GM12878 (cell line): Measurements from ENCODE around the gene PALD1. TPM values are rescaled to one million over a fixed set of nuclear protein-coding genes. Genes with fewer than 3 reads are reported as not detected.

ENCODE experiments used
- ATAC-seq: fragments of 200-7000 bp; cut with Tn5 transposase; 3 replicates; pipeline ENCODE4 v1.9.1; 2020; ENCODE audit warnings: mild to moderate bottlenecking, moderate library complexity
- BruUV-seq: library from RNA; stranded (reverse); fragments of 400-500 nt; replicated peaks from 2 replicates; lab custom pipeline; 2021; lab: Mats Ljungman, UMichigan
- CTCF ChIA-PET: fragments of 300-600 bp; sonication (Branson Sonifier 250); formaldehyde crosslinking; extraction: SDS; loops from one replicate; lab custom pipeline; 2021; ENCODE audit warnings: inconsistent platforms; lab: Yijun Ruan, JAX
- POLR2A ChIA-PET: fragments of 350-600 bp; formaldehyde crosslinking; extraction: SDS; loops from one replicate; lab custom pipeline; 2021; ENCODE audit warnings: inconsistent platforms; lab: Charles Lee
- RAD21 ChIA-PET: fragments of 300-600 bp; sonication (Branson Sonifier 250); formaldehyde crosslinking; loops from one replicate; lab custom pipeline; 2023; ENCODE audit warnings: antibody characterized with exemption; ENCODE audit not compliant: unreplicated experiment; lab: Charles Lee
- SMC1A ChIA-PET: fragments of 300-600 bp; sonication (Branson Sonifier 250); formaldehyde crosslinking; loops from one replicate; lab custom pipeline; 2023; ENCODE audit not compliant: unreplicated experiment, uncharacterized antibody; lab: Charles Lee
- DNase-seq: peaks from one replicate; pipeline ENCODE4 v3.0.0-alpha.2; 2011; ENCODE audit warnings: low read depth, low spot score
- FAIRE-seq: peaks from 3 replicates; lab custom pipeline; 2011; peaks lifted over from hg19 to GRCh38; lab: Jason Lieb, UNC
- H2AFZ ChIP-seq: 2 replicates; pipeline ENCODE4 v1.6.0; 2011; ENCODE audit warnings: low read depth, low read length, control low read depth; ENCODE audit not compliant: control insufficient read depth
- H3K27ac ChIP-seq: 2 replicates; pipeline ENCODE4 v1.5.1; 2011; ENCODE audit warnings: control low read depth; ENCODE audit not compliant: control insufficient read depth, insufficient read depth
- H3K27me3 ChIP-seq, 2 experiments: replicated peaks in 1 of 2; 2 replicates each; pipeline versions ENCODE4 v1.6.0 to v1.6.1; 2011; ENCODE audit warnings: low read length in 1 of 2; ENCODE audit not compliant: control insufficient read depth in 2 of 2, insufficient read depth in 2 of 2
- H3K36me3 ChIP-seq, 2 experiments: 2 replicates each; pipeline ENCODE4 v1.5.1; 2011; ENCODE audit warnings: low read length in 1 of 2; ENCODE audit not compliant: control insufficient read depth in 2 of 2, insufficient read depth in 2 of 2
- H3K4me1 ChIP-seq: 2 replicates; pipeline ENCODE4 v1.6.1; 2011; ENCODE audit warnings: mild to moderate bottlenecking, low read length, moderate library complexity, mixed read lengths; ENCODE audit not compliant: control insufficient read depth, insufficient read depth
- H3K4me2 ChIP-seq: 2 replicates; pipeline ENCODE4 v1.6.0; 2011; ENCODE audit warnings: control low read depth; ENCODE audit not compliant: control insufficient read depth, insufficient read depth
- H3K4me3 ChIP-seq: fragments of 200-600 bp; sonication (generic); 2 replicates; pipeline ENCODE4 v1.5.1; 2016
- H3K79me2 ChIP-seq: 2 replicates; pipeline ENCODE4 v1.6.0; 2011; ENCODE audit warnings: low read length; ENCODE audit not compliant: control insufficient read depth, insufficient read depth
- H3K9ac ChIP-seq: 2 replicates; pipeline ENCODE4 v1.8.0; 2011; ENCODE audit warnings: low read length, control low read depth, mixed read lengths; ENCODE audit not compliant: control insufficient read depth, insufficient read depth
- H3K9me3 ChIP-seq: replicated peaks from 3 replicates; pipeline ENCODE4 v1.5.1; 2011; ENCODE audit warnings: mild to moderate bottlenecking, low read length; ENCODE audit not compliant: control insufficient read depth, insufficient read depth
- H4K20me1 ChIP-seq: 2 replicates; pipeline ENCODE4 v1.6.0; 2011; ENCODE audit not compliant: control insufficient read depth, insufficient read depth
- BHLHE40 ChIP-seq, 2 experiments: fragments of 450-650 bp in 1 of 2; IDR thresholded peaks; 2 replicates each; pipeline ENCODE4 v1.6.1; 2011 to 2017; ENCODE audit warnings: low read depth in 2 of 2, borderline replicate concordance in 1 of 2, improper control_type of control experiment in 1 of 2, low read length in 1 of 2, mild to moderate bottlenecking in 1 of 2
- CBFB ChIP-seq: IDR thresholded peaks from 2 replicates; pipeline ENCODE4 v1.6.1; 2016; ENCODE audit warnings: antibody characterized with exemption, low read depth
- CHD2 ChIP-seq: IDR thresholded peaks from 2 replicates; pipeline ENCODE4 v1.6.1; 2011; ENCODE audit warnings: low read depth, low read length, improper control_type of control experiment, borderline replicate concordance
- CREB1 ChIP-seq: IDR thresholded peaks from 2 replicates; pipeline ENCODE4 v1.6.1; 2012; ENCODE audit warnings: low read depth, mild to moderate bottlenecking, inconsistent platforms
- EZH2 ChIP-seq: IDR thresholded peaks from 2 replicates; pipeline ENCODE4 v1.6.1; 2012; ENCODE audit warnings: low read depth, mild to moderate bottlenecking, control low read depth, inconsistent platforms, low read length, borderline replicate concordance; ENCODE audit not compliant: control insufficient read depth
- IKZF1 ChIP-seq: fragments of 450-650 bp; conservative IDR thresholded peaks from 2 replicates; pipeline ENCODE4 v1.6.1; 2017; ENCODE audit warnings: antibody characterized with exemption, mild to moderate bottlenecking
- NFIC ChIP-seq: IDR thresholded peaks from 2 replicates; pipeline ENCODE4 v1.6.1; 2012; ENCODE audit warnings: low read depth, mild to moderate bottlenecking, inconsistent platforms, low read length, moderate library complexity
- NFYB ChIP-seq: IDR thresholded peaks from 2 replicates; pipeline ENCODE4 v1.6.1; 2011; ENCODE audit warnings: low read depth, mild to moderate bottlenecking, low read length, improper control_type of control experiment, moderate library complexity; ENCODE audit not compliant: insufficient read depth
- POLR2A ChIP-seq: IDR thresholded peaks from 2 replicates; pipeline ENCODE4 v1.6.1; 2011; ENCODE audit warnings: low read depth, mild to moderate bottlenecking, low read length
- POU2F2 ChIP-seq: IDR thresholded peaks from 3 replicates; pipeline ENCODE4 v1.6.1; 2011; ENCODE audit warnings: low read depth, mild to moderate bottlenecking, low read length, borderline replicate concordance
- RFX5 ChIP-seq: IDR thresholded peaks from 2 replicates; pipeline ENCODE4 v1.6.1; 2011; ENCODE audit warnings: low read depth, low read length, improper control_type of control experiment
- SMARCA5 ChIP-seq: fragments of 450-650 bp; IDR thresholded peaks from 2 replicates; pipeline ENCODE4 v1.6.1; 2017; ENCODE audit warnings: mild to moderate bottlenecking
- STAT3 ChIP-seq: IDR thresholded peaks from 2 replicates; pipeline ENCODE4 v1.6.1; 2011; ENCODE audit warnings: low read depth, low read length, improper control_type of control experiment
- TAF1 ChIP-seq: IDR thresholded peaks from 2 replicates; pipeline ENCODE4 v1.6.1; 2011; ENCODE audit warnings: mild to moderate bottlenecking, low read depth, low read length, borderline replicate concordance
- WGBS: methylation state at CpG from one replicate; pipeline ENCODE4 v1.1.6; 2016; ENCODE audit warnings: low lambda C conversion rate; ENCODE audit not compliant: insufficient replicate concordance, insufficient coverage; ENCODE audit errors: missing lambda C conversion rate; 5-methylcytosine and 5-hydroxymethylcytosine counted together
- in situ Hi-C: fragments of 300-500 bp; cut with MboI; formaldehyde crosslinking; loops from 9 replicates; pipeline ENCODE4 v1.14.3; 2018; ENCODE audit warnings: mixed read lengths
- intact Hi-C: fragments of 100-400 bp; cut with micrococcal nuclease; formaldehyde crosslinking; loops from one replicate; pipeline ENCODE4 v1.14.2; 2022; ENCODE audit not compliant: unreplicated experiment
- polyA plus RNA-seq, 11 experiments: library from polyadenylated mRNA; depleted of rRNA in 4 of 11; unstranded in 6 of 11; stranded (reverse) in 5 of 11; fragments of >200 nt; fragmentation: Nextera tagmentation in 4 of 11; fragmentation: Illumina TruSeq in 1 of 11; extraction: Ambion mirVana in 4 of 11; extraction: Trizol in 1 of 11; gene quantifications; 1 replicate in 1 of 11; 2 replicates in 10 of 11; pipeline versions ENCODE4 v1.2.1 to v1.2.3, GENCODE V29; 2011 to 2016; ENCODE audit warnings: inconsistent platforms in 2 of 11, missing spikeins in 2 of 11, low read depth in 1 of 11
- total RNA-seq, 4 experiments: library from RNA; depleted of rRNA in 3 of 4; stranded (reverse); fragments of >200 nt in 3 of 4; fragmentation: Illumina TruSeq in 1 of 4; extraction: Trizol in 1 of 4; gene quantifications; 2 replicates each; pipeline versions ENCODE4 v1.2.1 to v1.2.3, GENCODE V29; 2013 to 2021
- TF ChIP-seq, protein P1 (sequence below): fragments of 450-650 bp; IDR thresholded peaks from 2 replicates; pipeline ENCODE4 v1.6.1; 2014; ENCODE audit warnings: mild to moderate bottlenecking
- TF ChIP-seq, protein P2 (sequence below): fragments of 450-650 bp; IDR thresholded peaks from 2 replicates; pipeline ENCODE4 v1.6.1; 2016; ENCODE audit warnings: mild to moderate bottlenecking
- TF ChIP-seq, protein P3 (sequence below): fragments of 450-650 bp; IDR thresholded peaks from 2 replicates; pipeline ENCODE4 v1.6.1; 2017; ENCODE audit warnings: mild to moderate bottlenecking, moderate library complexity

The PALD1 gene
- total and polyA plus RNA-seq, 10 of the 15 experiments (the other 5 are each of a cell fraction or from before 2014, with no cell fraction given), result 0.43 to 20.9 (median 9.0) TPM

DNA sequence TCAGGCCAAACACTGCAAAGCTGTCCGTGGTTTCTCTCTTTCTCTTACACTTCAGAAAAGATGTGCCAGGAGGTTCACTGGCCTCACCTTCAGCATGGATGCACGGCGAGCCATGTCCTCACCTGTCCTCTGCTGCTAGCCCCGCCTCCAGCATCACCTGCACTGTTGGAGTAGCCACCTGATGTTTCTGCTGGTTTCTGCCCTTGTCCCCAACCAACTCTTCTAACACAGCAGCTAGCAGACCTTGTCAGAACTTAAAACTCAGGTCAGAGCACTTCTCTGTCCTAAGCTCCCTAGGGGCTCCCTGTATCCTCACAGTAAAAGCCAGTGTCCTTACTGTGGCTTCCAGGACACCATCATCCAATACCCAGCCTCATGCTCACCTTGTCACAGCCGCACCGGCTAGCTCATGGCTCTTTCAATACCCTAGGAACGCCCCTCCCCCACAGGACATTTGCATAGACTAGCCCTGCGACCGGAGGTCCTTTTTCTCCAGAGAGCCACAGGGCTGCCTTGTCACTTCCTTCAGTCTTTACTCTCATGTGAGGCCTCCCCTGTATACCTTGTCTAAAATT is 15.2 kb downstream of the PALD1 start:
- BruUV-seq, result no TSS peak
- Histone ChIP-seq H2AFZ (no peak overlapping the region), H4K20me1 (no peaks in the 10 kb centered on the region), H3K4me3 (peak overlapping the region; percentile 48), H3K79me2 (peaks cover 26% of the 10 kb centered on the region), H3K36me3 (no peaks in the 10 kb centered on the region; a peak in 1 of 4 replicates), H3K9ac (peak overlapping the region; percentile 58; the same call in 1 of the 2 replicates), H3K27ac (peak overlapping the region; percentile 89), H3K4me1 (peaks cover 56% of the 10 kb centered on the region), H3K27me3 (no peaks in the 10 kb centered on the region), H3K9me3 (no peaks in the 10 kb centered on the region), H3K4me2 (peak overlapping the region; percentile 83)
- ATAC-seq (peak; percentile 83), DNase-seq (peak; percentile 71), FAIRE-seq (peak; percentile 23)
- ChIA-PET CTCF (interaction anchor here (1.0 to 2.6 kb wide), 8 partner anchors 10 to 65 kb away, joined by 3 to 8 read pairs (median 4); no protein-coding TSS in a partner anchor), SMC1A (interaction anchor here (0.6 to 2.7 kb wide), 11 partner anchors 8 to 326 kb away, joined by 3 to 24 read pairs (median 7); partner anchors contain the start of gene PALD1), POLR2A (interaction anchor here (1.1 to 4.5 kb wide), 5 partner anchors 15 to 95 kb away, joined by 3 to 38 read pairs (median 4); partner anchors contain the start of genes EIF4EBP2 and PALD1), RAD21 (interaction anchor here (0.7 to 3.1 kb wide), 11 partner anchors 13 to 272 kb away, joined by 3 to 27 read pairs (median 3); partner anchors contain the start of gene PALD1)
- intact Hi-C loops (loop anchor here (2.0 kb wide), 1 partner anchor 15 kb away; the partner anchor contains the start of gene PALD1), in situ Hi-C loops (no loop called here)
- WGBS, result 11% methylated on average over 9 of the region's 9 CpGs
- 0 out of 4 replicates have a peak, but pooled peaks of 1 of the 2 experiments have one; percentile 6 for TF ChIP-seq BHLHE40 (IDR thresholded peaks at IDR 0.05; ENCODE audit: borderline replicate concordance in 1 of 2, low read depth in 2 of 2, low read length in 1 of 2)
- TF ChIP-seq, protein P1, sequence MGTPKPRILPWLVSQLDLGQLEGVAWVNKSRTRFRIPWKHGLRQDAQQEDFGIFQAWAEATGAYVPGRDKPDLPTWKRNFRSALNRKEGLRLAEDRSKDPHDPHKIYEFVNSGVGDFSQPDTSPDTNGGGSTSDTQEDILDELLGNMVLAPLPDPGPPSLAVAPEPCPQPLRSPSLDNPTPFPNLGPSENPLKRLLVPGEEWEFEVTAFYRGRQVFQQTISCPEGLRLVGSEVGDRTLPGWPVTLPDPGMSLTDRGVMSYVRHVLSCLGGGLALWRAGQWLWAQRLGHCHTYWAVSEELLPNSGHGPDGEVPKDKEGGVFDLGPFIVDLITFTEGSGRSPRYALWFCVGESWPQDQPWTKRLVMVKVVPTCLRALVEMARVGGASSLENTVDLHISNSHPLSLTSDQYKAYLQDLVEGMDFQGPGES, result no peak
- TF ChIP-seq, protein P2, sequence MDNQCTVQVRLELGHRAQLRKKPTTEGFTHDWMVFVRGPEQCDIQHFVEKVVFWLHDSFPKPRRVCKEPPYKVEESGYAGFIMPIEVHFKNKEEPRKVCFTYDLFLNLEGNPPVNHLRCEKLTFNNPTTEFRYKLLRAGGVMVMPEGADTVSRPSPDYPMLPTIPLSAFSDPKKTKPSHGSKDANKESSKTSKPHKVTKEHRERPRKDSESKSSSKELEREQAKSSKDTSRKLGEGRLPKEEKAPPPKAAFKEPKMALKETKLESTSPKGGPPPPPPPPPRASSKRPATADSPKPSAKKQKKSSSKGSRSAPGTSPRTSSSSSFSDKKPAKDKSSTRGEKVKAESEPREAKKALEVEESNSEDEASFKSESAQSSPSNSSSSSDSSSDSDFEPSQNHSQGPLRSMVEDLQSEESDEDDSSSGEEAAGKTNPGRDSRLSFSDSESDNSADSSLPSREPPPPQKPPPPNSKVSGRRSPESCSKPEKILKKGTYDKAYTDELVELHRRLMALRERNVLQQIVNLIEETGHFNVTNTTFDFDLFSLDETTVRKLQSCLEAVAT, result peak; percentile 25; the same call in 1 of the 2 replicates
- peak; percentile 45 for TF ChIP-seq POLR2A
- TF ChIP-seq TAF1, result peak; percentile 80; the same call in 1 of the 2 replicates
- TF ChIP-seq IKZF1, result peak; percentile 11
- TF ChIP-seq CHD2, result peak; percentile 66
- TF ChIP-seq, protein P3, sequence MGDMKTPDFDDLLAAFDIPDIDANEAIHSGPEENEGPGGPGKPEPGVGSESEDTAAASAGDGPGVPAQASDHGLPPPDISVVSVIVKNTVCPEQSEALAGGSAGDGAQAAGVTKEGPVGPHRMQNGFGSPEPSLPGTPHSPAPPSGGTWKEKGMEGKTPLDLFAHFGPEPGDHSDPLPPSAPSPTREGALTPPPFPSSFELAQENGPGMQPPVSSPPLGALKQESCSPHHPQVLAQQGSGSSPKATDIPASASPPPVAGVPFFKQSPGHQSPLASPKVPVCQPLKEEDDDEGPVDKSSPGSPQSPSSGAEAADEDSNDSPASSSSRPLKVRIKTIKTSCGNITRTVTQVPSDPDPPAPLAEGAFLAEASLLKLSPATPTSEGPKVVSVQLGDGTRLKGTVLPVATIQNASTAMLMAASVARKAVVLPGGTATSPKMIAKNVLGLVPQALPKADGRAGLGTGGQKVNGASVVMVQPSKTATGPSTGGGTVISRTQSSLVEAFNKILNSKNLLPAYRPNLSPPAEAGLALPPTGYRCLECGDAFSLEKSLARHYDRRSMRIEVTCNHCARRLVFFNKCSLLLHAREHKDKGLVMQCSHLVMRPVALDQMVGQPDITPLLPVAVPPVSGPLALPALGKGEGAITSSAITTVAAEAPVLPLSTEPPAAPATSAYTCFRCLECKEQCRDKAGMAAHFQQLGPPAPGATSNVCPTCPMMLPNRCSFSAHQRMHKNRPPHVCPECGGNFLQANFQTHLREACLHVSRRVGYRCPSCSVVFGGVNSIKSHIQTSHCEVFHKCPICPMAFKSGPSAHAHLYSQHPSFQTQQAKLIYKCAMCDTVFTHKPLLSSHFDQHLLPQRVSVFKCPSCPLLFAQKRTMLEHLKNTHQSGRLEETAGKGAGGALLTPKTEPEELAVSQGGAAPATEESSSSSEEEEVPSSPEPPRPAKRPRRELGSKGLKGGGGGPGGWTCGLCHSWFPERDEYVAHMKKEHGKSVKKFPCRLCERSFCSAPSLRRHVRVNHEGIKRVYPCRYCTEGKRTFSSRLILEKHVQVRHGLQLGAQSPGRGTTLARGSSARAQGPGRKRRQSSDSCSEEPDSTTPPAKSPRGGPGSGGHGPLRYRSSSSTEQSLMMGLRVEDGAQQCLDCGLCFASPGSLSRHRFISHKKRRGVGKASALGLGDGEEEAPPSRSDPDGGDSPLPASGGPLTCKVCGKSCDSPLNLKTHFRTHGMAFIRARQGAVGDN, result 0 out of 2 replicates have a peak, but pooled peaks have one; percentile 13
- TF ChIP-seq CBFB, result no peak
- TF ChIP-seq STAT3, result no peak
- peak; percentile 99 for TF ChIP-seq POU2F2
- TF ChIP-seq EZH2, result no peak
- no peak for TF ChIP-seq NFYB
- TF ChIP-seq RFX5, result 0 out of 2 replicates have a peak, but pooled peaks have one; percentile 24
- no peak for TF ChIP-seq NFIC
- peak; percentile 44; the same call in 1 of the 2 replicates for TF ChIP-seq CREB1
- TF ChIP-seq SMARCA5, result 0 out of 2 replicates have a peak, but pooled peaks have one; percentile 60
